Measurements from ENCODE around the gene ATP1B4. TPM values are rescaled to one million over a fixed set of nuclear protein-coding genes. Genes with fewer than 3 reads are reported as not detected.

The ATP1B4 gene
- total RNA-seq, 1 donor from 2014 or later = not detected

GRCh38 chrX:120419463-120419862 lies 57.6 kb downstream of the ATP1B4 start:
- Mint-ChIP-seq H3K36me3 (ENCODE audit: low read depth) (no peaks in the 10 kb centered on the region), H3K9me3 (no peaks in the 10 kb centered on the region), H3K4me1 (peaks cover 34% of the 10 kb centered on the region), H3K27ac (peak overlapping the region; percentile 69), H3K27me3 (no peaks in the 10 kb centered on the region), H3K4me3 (peak overlapping the region; percentile 24)
- TF ChIP-seq CTCF (IDR thresholded peaks at IDR 0.05) = no peak
- CTCF ChIA-PET = no interaction called here
- DNase-seq (no peak), ATAC-seq (ENCODE audit: low read depth) (peak; percentile 40)
- intact Hi-C loops (cut with micrococcal nuclease) = no loop called here
- POLR2A ChIA-PET = no interaction called here

- ChIA-PET POLR2A (no interaction called here), CTCF (no interaction called here)
- TF ChIP-seq CTCF (IDR thresholded peaks at IDR 0.05) = no peak
- no peak for DNase-seq
- Mint-ChIP-seq H3K27me3 (no peaks in the 10 kb centered on the region), H3K27ac (no peak overlapping the region), H3K9me3 (no peaks in the 10 kb centered on the region), H3K4me1 (peaks cover 19% of the 10 kb centered on the region), H3K4me3 (no peak overlapping the region), H3K36me3 (ENCODE audit: low read depth) (no peaks in the 10 kb centered on the region)
- no peak for ATAC-seq (ENCODE audit: low read depth)
- intact Hi-C loops (cut with micrococcal nuclease) = no loop called here
Measured at GRCh38 chrX:120426599-120426998, 64.7 kb downstream of the ATP1B4 start.

GRCh38 chrX:120428309-120428708 lies 66.4 kb downstream of the ATP1B4 start:
- Mint-ChIP-seq H3K4me1 (peaks cover 29% of the 10 kb centered on the region), H3K27ac (no peak overlapping the region), H3K27me3 (no peaks in the 10 kb centered on the region), H3K36me3 (ENCODE audit: low read depth) (peaks cover 6% of the 10 kb centered on the region), H3K9me3 (no peaks in the 10 kb centered on the region), H3K4me3 (no peak overlapping the region)
- intact Hi-C loops (cut with micrococcal nuclease) = no loop called here
- no peak for ATAC-seq (ENCODE audit: low read depth)
- no peak for DNase-seq
- POLR2A ChIA-PET = no interaction called here
- TF ChIP-seq CTCF (IDR thresholded peaks at IDR 0.05) = no peak
- CTCF ChIA-PET = no interaction called here

- Mint-ChIP-seq H3K27me3 (no peaks in the 10 kb centered on the region), H3K36me3 (ENCODE audit: low read depth) (peaks cover 9% of the 10 kb centered on the region), H3K4me3 (no peak overlapping the region), H3K27ac (no peak overlapping the region), H3K9me3 (no peaks in the 10 kb centered on the region), H3K4me1 (peaks cover 23% of the 10 kb centered on the region)
- DNase-seq = no peak
- intact Hi-C loops (cut with micrococcal nuclease) = no loop called here
- POLR2A ChIA-PET = no interaction called here
- CTCF ChIA-PET = no interaction called here
- no peak for TF ChIP-seq CTCF (IDR thresholded peaks at IDR 0.05)
- ATAC-seq (ENCODE audit: low read depth) = no peak
Measured at GRCh38 chrX:120429776-120430540, 68.1 kb downstream of the ATP1B4 start.

Other genes with a start within 250 kb of the ATP1B4 start
- gene RHOXF1, start 246.2 kb upstream of the ATP1B4 start, total RNA-seq = not detected in 2 replicates
- not detected in 2 replicates for gene RHOXF2, start 203.5 kb upstream of the ATP1B4 start, total RNA-seq
- 17.4 and 19.8 TPM in 2 replicates for gene ZBTB33, start 111.3 kb upstream of the ATP1B4 start, total RNA-seq
- gene TMEM255A, start 50.6 kb upstream of the ATP1B4 start, total RNA-seq = 0.18 and 0.51 TPM in 2 replicates
- 29.7 and 32.6 TPM in 2 replicates for gene LAMP2, start 107.2 kb downstream of the ATP1B4 start, total RNA-seq
- 35.0 and 35.9 TPM in 2 replicates for gene CUL4B, start 198.9 kb downstream of the ATP1B4 start, total RNA-seq
- 45.1 and 49.8 TPM in 2 replicates for gene MCTS1, start 242.0 kb downstream of the ATP1B4 start, total RNA-seq